CD4-positive, alpha-beta T cell (primary cell): ENCODE measurements around the gene PINK1. TPM values are rescaled to one million over a fixed set of nuclear protein-coding genes. Genes with fewer than 3 reads are reported as not detected.

Experiments
- ATAC-seq: fragments of 200-7000 bp; cut with Tn5 transposase; one replicate; pipeline ENCODE4 v1.10.0; 2022; ENCODE audit warnings: mild to moderate bottlenecking; ENCODE audit not compliant: poor library complexity
- CTCF ChIA-PET: fragments of 350-600 bp; sonication (Branson Sonifier 250); formaldehyde crosslinking; loops from one replicate; lab custom pipeline; 2021; ENCODE audit warnings: antibody characterized with exemption, inconsistent platforms; lab: Charles Lee
- POLR2A ChIA-PET: fragments of 350-600 bp; sonication (Branson Sonifier 250); formaldehyde crosslinking; loops from one replicate; lab custom pipeline; 2021; ENCODE audit warnings: antibody characterized with exemption, inconsistent platforms; lab: Charles Lee
- DNase-seq, 14 experiments: peaks; one replicate each; pipeline ENCODE4 v3.0.0-alpha.2; 2013 to 2020; ENCODE audit warnings: mixed read lengths in 2 of 14
- H3K27ac ChIP-seq, 2 donors: one replicate each; pipeline versions ENCODE4 v1.5.1 to v1.7.0; 2013; ENCODE audit warnings: low read length in 2 of 2, low read depth in 1 of 2, mild to moderate bottlenecking in 1 of 2
- H3K27me3 ChIP-seq, 2 experiments: 1 replicate in 1 of 2; 2 replicates in 1 of 2; pipeline versions ENCODE4 v1.6.1 to v1.7.0; 2013; ENCODE audit warnings: low read length in 2 of 2, control low read depth in 1 of 2, mild to moderate bottlenecking in 1 of 2, moderate library complexity in 1 of 2; ENCODE audit not compliant: insufficient read depth in 2 of 2, control insufficient read depth in 1 of 2
- H3K36me3 ChIP-seq: one replicate; pipeline ENCODE4 v1.6.1; 2013; ENCODE audit warnings: low read length, control low read depth; ENCODE audit not compliant: insufficient read depth
- H3K4me1 ChIP-seq: one replicate; pipeline ENCODE4 v1.6.1; 2013; ENCODE audit warnings: low read length, control low read depth; ENCODE audit not compliant: insufficient read depth
- H3K4me3 ChIP-seq: one replicate; pipeline ENCODE4 v1.5.1; 2013; ENCODE audit warnings: mild to moderate bottlenecking, low read length, moderate library complexity
- H3K9me3 ChIP-seq, 2 experiments: 1 replicate in 1 of 2; 2 replicates in 1 of 2; pipeline versions ENCODE4 v1.6.1 to v1.7.0; 2013; ENCODE audit warnings: low read length in 2 of 2, mild to moderate bottlenecking in 2 of 2, control low read depth in 1 of 2, moderate library complexity in 1 of 2; ENCODE audit not compliant: control insufficient read depth in 1 of 2, insufficient read depth in 1 of 2
- H3K27ac Mint-ChIP-seq: one replicate; pipeline ENCODE4 v1.8.0; 2020; ENCODE audit warnings: mixed read lengths
- H3K27me3 Mint-ChIP-seq: one replicate; pipeline ENCODE4 v1.8.0; 2021; ENCODE audit warnings: mixed read lengths
- H3K36me3 Mint-ChIP-seq: one replicate; pipeline ENCODE4 v1.8.0; 2021; ENCODE audit warnings: low read depth, mixed read lengths
- H3K4me1 Mint-ChIP-seq: one replicate; pipeline ENCODE4 v1.8.0; 2021; ENCODE audit warnings: low read depth, mixed read lengths
- H3K4me3 Mint-ChIP-seq: one replicate; pipeline ENCODE4 v1.8.0; 2020; ENCODE audit warnings: mild to moderate bottlenecking, mixed read lengths
- H3K9me3 Mint-ChIP-seq: one replicate; pipeline ENCODE4 v1.8.0; 2020; ENCODE audit warnings: mixed read lengths
- intact Hi-C, 2 experiments: fragments of 100-400 bp; cut with DNase I in 1 of 2; cut with micrococcal nuclease in 1 of 2; formaldehyde crosslinking; loops; one replicate each; pipeline versions ENCODE4 v1.15.1 to v1.9.0; 2023 to 2025; cut with DNase I, micrococcal nuclease
- total RNA-seq, 174 experiments: library from RNA in 2 of 174; stranded (reverse) in 2 of 174; gene quantifications; one replicate each; pipeline ENCODE4 v1.2.3 and lab custom pipeline; 2021 to 2026
- TF ChIP-seq, protein P1 (sequence below): fragments of 200-600 bp; IDR thresholded peaks from one replicate; pipeline ENCODE4 v1.8.0; 2022; ENCODE audit warnings: antibody characterized with exemption, mild to moderate bottlenecking

The PINK1 gene
- total RNA-seq, 2 experiments from 2014 or later: 6.6 to 7.5 TPM

DNA sequence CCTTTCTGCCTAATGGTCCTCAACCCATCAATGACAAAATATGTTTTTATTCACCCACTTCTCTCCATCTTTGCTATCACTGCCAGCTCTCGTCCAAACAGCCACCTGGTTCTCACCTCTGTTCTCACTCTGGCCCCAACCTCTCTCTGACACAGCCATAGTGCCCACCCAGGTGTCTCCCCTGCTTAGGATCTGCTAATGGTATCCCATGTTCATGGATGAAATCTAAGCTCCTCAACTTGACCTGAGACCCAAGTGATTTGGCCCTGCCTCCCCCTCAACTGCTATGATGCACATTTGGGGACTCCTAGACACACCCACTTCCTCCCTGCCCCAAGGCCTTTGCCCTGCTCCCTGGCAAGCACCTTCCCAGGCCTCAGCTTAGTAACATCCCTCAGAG lies 58.6 kb downstream of the PINK1 start:
- Histone ChIP-seq H3K9me3 (no peaks in the 10 kb centered on the region), H3K27ac (no peak overlapping the region), H3K4me3 (no peak overlapping the region), H3K27me3 (no peaks in the 10 kb centered on the region), H3K4me1 (peaks cover 9% of the 10 kb centered on the region), H3K36me3 (no peaks in the 10 kb centered on the region)
- H3K4me1 Mint-ChIP-seq: peaks cover 5% of the 10 kb centered on the region
- H3K36me3 Mint-ChIP-seq: no peaks in the 10 kb centered on the region
- POLR2A ChIA-PET: no interaction called here
- no peak overlapping the region for H3K27ac Mint-ChIP-seq
- DNase-seq (no peak), ATAC-seq (no peak)
- no peak overlapping the region for H3K4me3 Mint-ChIP-seq
- CTCF ChIA-PET: no interaction called here
- TF ChIP-seq, protein P1, sequence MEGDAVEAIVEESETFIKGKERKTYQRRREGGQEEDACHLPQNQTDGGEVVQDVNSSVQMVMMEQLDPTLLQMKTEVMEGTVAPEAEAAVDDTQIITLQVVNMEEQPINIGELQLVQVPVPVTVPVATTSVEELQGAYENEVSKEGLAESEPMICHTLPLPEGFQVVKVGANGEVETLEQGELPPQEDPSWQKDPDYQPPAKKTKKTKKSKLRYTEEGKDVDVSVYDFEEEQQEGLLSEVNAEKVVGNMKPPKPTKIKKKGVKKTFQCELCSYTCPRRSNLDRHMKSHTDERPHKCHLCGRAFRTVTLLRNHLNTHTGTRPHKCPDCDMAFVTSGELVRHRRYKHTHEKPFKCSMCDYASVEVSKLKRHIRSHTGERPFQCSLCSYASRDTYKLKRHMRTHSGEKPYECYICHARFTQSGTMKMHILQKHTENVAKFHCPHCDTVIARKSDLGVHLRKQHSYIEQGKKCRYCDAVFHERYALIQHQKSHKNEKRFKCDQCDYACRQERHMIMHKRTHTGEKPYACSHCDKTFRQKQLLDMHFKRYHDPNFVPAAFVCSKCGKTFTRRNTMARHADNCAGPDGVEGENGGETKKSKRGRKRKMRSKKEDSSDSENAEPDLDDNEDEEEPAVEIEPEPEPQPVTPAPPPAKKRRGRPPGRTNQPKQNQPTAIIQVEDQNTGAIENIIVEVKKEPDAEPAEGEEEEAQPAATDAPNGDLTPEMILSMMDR: no peak
- H3K9me3 Mint-ChIP-seq: no peaks in the 10 kb centered on the region
- no peaks in the 10 kb centered on the region for H3K27me3 Mint-ChIP-seq
- intact Hi-C loops: loop anchor here in 1 of 2 experiments (10.0 kb wide), 2 partner anchors 203 to 283 kb away; no protein-coding TSS in a partner anchor

DNA sequence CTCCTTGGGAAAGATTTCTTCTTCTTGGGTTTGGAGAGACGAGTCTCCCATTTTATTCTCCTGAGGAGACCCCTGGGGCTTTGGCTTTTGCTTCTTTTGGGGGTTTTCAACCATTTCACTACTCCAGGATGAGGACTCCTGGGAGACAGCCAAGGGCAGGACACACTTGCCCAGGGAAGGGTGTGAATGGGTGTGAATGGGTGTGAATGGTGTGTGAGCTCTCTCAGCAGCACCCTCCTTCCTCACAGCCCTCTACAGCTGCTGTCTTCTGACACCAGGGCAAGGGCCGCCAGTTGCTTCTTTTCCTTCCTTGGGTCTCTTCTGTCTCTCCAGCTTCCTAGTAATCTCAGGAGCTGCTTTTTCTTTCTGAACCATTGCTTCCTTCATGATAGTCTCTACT lies 60.4 kb downstream of the PINK1 start:
- Mint-ChIP-seq H3K36me3 (no peaks in the 10 kb centered on the region), H3K27ac (no peak overlapping the region), H3K4me1 (peaks cover 5% of the 10 kb centered on the region), H3K27me3 (no peaks in the 10 kb centered on the region), H3K9me3 (no peaks in the 10 kb centered on the region), H3K4me3 (no peak overlapping the region)
- CTCF ChIA-PET: no interaction called here
- Histone ChIP-seq H3K27me3 (no peaks in the 10 kb centered on the region), H3K36me3 (no peaks in the 10 kb centered on the region), H3K4me3 (no peak overlapping the region), H3K4me1 (peaks cover 13% of the 10 kb centered on the region), H3K9me3 (no peaks in the 10 kb centered on the region), H3K27ac (no peak overlapping the region)
- TF ChIP-seq, protein P1: no peak
- POLR2A ChIA-PET: no interaction called here
- intact Hi-C loops: loop anchor here in 1 of 2 experiments (10.0 kb wide), 2 partner anchors 201 to 281 kb away; no protein-coding TSS in a partner anchor
- DNase-seq: no peak
- no peak for ATAC-seq

DNA sequence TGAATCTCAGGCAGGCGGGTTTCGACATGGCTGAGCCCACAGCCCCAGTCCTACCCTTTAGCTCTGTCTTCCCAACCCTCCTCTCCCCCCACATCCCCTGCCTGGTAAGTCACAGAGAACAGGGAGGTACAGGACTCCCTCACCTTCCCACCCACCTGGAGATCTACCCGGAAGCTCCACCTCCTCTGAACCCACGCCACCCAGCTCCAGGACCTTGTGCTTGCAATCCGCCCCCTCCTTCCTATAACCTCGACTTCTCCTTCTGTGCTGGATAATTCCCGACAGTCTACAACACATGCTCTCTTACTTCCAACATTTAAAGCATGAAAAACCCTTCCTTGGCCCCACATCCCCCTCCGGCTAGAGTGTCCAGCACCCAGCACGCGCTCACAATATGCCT lies 62.3 kb downstream of the PINK1 start:
- H3K4me1 ChIP-seq: peaks cover 13% of the 10 kb centered on the region
- H3K9me3 ChIP-seq: no peaks in the 10 kb centered on the region
- ATAC-seq: no peak
- no peak overlapping the region for H3K27ac ChIP-seq
- TF ChIP-seq, protein P1: no peak
- CTCF ChIA-PET: interaction anchor here (0.8 to 1.3 kb wide), 2 partner anchors 133 to 500 kb away, joined by 3 read pairs; no protein-coding TSS in a partner anchor
- Mint-ChIP-seq H3K36me3 (no peaks in the 10 kb centered on the region), H3K4me3 (peak overlapping the region; percentile 91), H3K4me1 (peaks cover 5% of the 10 kb centered on the region), H3K27ac (no peak overlapping the region), H3K9me3 (no peaks in the 10 kb centered on the region), H3K27me3 (no peaks in the 10 kb centered on the region)
- no peaks in the 10 kb centered on the region for H3K36me3 ChIP-seq
- intact Hi-C loops: loop anchor here (5.0 to 10.0 kb wide), 3 partner anchors 92 to 279 kb away; partner anchors contain the start of gene HP1BP3 (in 1 of the 2)
- DNase-seq: no peak
- H3K27me3 ChIP-seq: no peaks in the 10 kb centered on the region
- POLR2A ChIA-PET: interaction anchor here (0.5 kb wide), 1 partner anchor 779 kb away, joined by 3 read pairs; no protein-coding TSS in a partner anchor
- no peak overlapping the region for H3K4me3 ChIP-seq
